ENCODE data around the gene MRPL33. TPM values are rescaled to one million over a fixed set of nuclear protein-coding genes. Genes with fewer than 3 reads are reported as not detected.
A peak's percentile ranks its signal among the peaks of the same experiment; 100 is the strongest.

The MRPL33 gene
- total and polyA plus RNA-seq, 7 donors, result 200 to 716 (median 269) TPM

DNA sequence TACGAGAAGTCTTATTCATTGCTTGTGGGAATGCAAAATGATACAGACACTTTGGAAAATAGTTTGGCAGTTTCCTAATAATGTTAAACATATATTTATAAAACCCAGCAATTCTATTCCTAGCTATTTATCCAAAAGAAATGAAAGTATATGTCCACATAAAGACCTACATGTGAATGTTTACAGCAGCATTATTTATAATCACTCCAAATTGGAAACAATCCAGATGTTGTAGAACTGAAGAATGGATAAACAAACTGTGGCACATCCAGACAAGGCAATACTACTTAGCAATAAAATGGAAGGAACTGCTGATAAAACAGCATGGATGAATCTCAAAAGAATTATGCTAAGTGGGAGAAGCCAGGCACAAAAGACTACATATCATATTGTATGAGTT is 19.3 kb downstream of the MRPL33 start:
- intact Hi-C loops (cut with DNase I), result no loop called here
- DNase-seq (no peak), ATAC-seq (no peak)
- no peak overlapping the region for H3K27ac ChIP-seq
- H3K4me3 ChIP-seq, result no peak overlapping the region
- peaks cover 7% of the 10 kb centered on the region for H3K4me1 ChIP-seq
- no peaks in the 10 kb centered on the region for H3K9me3 ChIP-seq
- no peaks in the 10 kb centered on the region for H3K36me3 ChIP-seq (ENCODE audit: insufficient read depth in 1 of 2, low read depth in 1 of 2)
- no peaks in the 10 kb centered on the region for H3K27me3 ChIP-seq (ENCODE audit: insufficient read depth in 3 of 3, low read length in 2 of 3)
- no peak for TF ChIP-seq CTCF (IDR thresholded peaks at IDR 0.05)
- WGBS, 3 donors, result 97 to 100% (median 98%) methylated on average over 1 of the region's 1 CpG

- no peaks in the 10 kb centered on the region for H3K36me3 ChIP-seq (ENCODE audit: insufficient read depth in 1 of 2, low read depth in 1 of 2)
- no peak overlapping the region for H3K27ac ChIP-seq
- no peak overlapping the region for H3K4me3 ChIP-seq
- peaks cover 27% of the 10 kb centered on the region for H3K4me1 ChIP-seq
- intact Hi-C loops (cut with DNase I), result no loop called here
- H3K27me3 ChIP-seq (ENCODE audit: insufficient read depth in 3 of 3, low read length in 2 of 3), result no peaks in the 10 kb centered on the region
- TF ChIP-seq CTCF (IDR thresholded peaks at IDR 0.05), result no peak
- no peak for DNase-seq
- no peak for ATAC-seq
- no peaks in the 10 kb centered on the region for H3K9me3 ChIP-seq
These were observed 21.2 kb downstream of the MRPL33 start for GRCh38 chr2:27792759-27793158.

GRCh38 chr2:27795093-27795834 is 23.7 kb downstream of the MRPL33 start:
- TF ChIP-seq CTCF (IDR thresholded peaks at IDR 0.05), result no peak
- no peaks in the 10 kb centered on the region for H3K9me3 ChIP-seq

GRCh38 chr2:27795868-27796277 is 24.4 kb downstream of the MRPL33 start:
- intact Hi-C loops (cut with DNase I), result no loop called here
- peak overlapping the region; percentile 85 for H3K27ac ChIP-seq
- no peaks in the 10 kb centered on the region for H3K9me3 ChIP-seq
- DNase-seq (no peak), ATAC-seq (peak; percentile 24 to 82 (median 61))
- H3K4me1 ChIP-seq, result peaks cover 51% of the 10 kb centered on the region
- H3K27me3 ChIP-seq (ENCODE audit: insufficient read depth in 3 of 3, low read length in 2 of 3), result no peaks in the 10 kb centered on the region
- 13 to 17% (median 15%) methylated on average over 4 of the region's 4 CpGs for whole genome bisulfite sequencing, 3 donors
- TF ChIP-seq CTCF (IDR thresholded peaks at IDR 0.05), result no peak
- H3K36me3 ChIP-seq (ENCODE audit: insufficient read depth in 1 of 2, low read depth in 1 of 2), result no peaks in the 10 kb centered on the region
- no peak overlapping the region for H3K4me3 ChIP-seq

More at GRCh38 chr2:27795093-27795834, 23.7 kb downstream of the MRPL33 start:
- Histone ChIP-seq H3K36me3 (ENCODE audit: insufficient read depth in 1 of 2, low read depth in 1 of 2) (no peaks in the 10 kb centered on the region), H3K27me3 (ENCODE audit: insufficient read depth in 3 of 3, low read length in 2 of 3) (no peaks in the 10 kb centered on the region), H3K27ac (peak overlapping the region; percentile 85), H3K4me3 (no peak overlapping the region), H3K4me1 (peaks cover 45% of the 10 kb centered on the region)
- DNase-seq (no peak), ATAC-seq (peak in 1 of 4 donors; percentile 2)
- 74 to 87% (median 82%) methylated on average over 8 of the region's 8 CpGs for WGBS, 3 donors
- intact Hi-C loops (cut with DNase I), result no loop called here
